ENCODE results near the gene EDDM13.

Gene EDDM13

GRCh38 chr19:56294549-56294948 is 22.0 kb downstream of the EDDM13 start:
- no peaks in the 10 kb centered on the region for H3K27me3 ChIP-seq (ENCODE audit: insufficient read depth, poor library complexity, severe bottlenecking)
- no peak for TF ChIP-seq GABPA (IDR thresholded peaks at IDR 0.05; ENCODE audit: low read depth)
- no peak for TF ChIP-seq SPI1 (IDR thresholded peaks at IDR 0.05; ENCODE audit: borderline replicate concordance, low read depth)
- no peak for TF ChIP-seq CTCF (IDR thresholded peaks at IDR 0.05; ENCODE audit: insufficient read depth, low read length)
- H3K27ac ChIP-seq (replicated peaks): no peak overlapping the region
- DNase-seq (ENCODE audit: low read depth in 1 of 2, low spot score in 1 of 2): no peak
- no peak overlapping the region for H3K4me3 ChIP-seq (replicated peaks; ENCODE audit: insufficient read depth, low read length)

DNA sequence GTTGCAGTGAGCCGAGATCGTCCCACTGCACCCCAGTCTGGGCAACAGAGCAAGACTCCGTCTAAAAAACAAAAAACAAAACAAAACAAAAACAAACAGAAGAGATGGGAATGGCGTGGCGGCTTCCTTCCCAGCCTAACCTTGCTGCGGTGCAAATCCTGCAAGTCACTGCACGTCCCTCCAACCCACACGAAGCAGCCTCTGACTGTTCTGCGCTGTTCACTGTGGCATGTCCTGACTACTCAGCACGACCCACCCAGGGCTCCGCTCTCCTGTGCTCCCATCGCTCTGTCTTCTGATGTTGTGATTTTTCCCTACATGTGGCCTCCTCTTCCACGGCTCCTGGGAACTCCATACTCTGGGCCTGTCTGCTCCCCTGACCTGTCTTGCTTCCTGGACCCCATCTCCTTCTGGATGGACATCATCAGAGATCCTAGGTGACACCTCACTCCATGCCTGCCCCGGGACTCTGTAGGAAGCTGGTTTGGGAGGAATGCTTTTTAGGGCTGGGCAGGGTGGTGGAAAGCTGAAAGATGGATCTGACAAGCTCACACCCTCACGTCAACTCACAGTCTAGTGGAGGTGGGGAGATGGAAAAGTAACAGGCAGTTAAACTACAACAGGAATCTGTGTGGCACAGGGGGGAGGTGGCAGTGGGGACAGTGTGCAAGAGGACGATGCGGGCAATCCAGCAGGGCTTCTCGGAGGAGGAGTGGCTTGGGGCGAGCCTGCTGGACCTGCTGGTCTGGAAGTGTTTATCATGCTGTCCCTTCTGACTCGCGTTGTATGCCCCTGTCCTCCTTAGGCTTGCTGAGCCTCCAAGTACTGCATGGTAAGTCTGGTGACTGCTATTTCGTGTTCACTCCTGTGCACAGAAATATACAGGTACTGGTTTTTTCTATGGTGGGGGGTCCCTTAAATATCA is 23.2 kb downstream of the EDDM13 start:
- no peak for DNase-seq (ENCODE audit: low read depth in 1 of 2, low spot score in 1 of 2)
- Histone ChIP-seq H3K4me3 (replicated peaks; ENCODE audit: insufficient read depth, low read length) (no peak overlapping the region), H3K27me3 (ENCODE audit: insufficient read depth, poor library complexity, severe bottlenecking) (no peaks in the 10 kb centered on the region), H3K27ac (replicated peaks) (no peak overlapping the region)
- TF ChIP-seq GABPA (IDR thresholded peaks at IDR 0.05; ENCODE audit: low read depth): no peak
- TF ChIP-seq CTCF (IDR thresholded peaks at IDR 0.05; ENCODE audit: insufficient read depth, low read length): no peak
- no peak for TF ChIP-seq POLR2AphosphoS5 (IDR thresholded peaks at IDR 0.05; ENCODE audit: low read depth)
- no peak for TF ChIP-seq SPI1 (IDR thresholded peaks at IDR 0.05; ENCODE audit: borderline replicate concordance, low read depth)
- no peak for TF ChIP-seq REST (IDR thresholded peaks at IDR 0.05; ENCODE audit: insufficient replicate concordance, low read depth)

DNA sequence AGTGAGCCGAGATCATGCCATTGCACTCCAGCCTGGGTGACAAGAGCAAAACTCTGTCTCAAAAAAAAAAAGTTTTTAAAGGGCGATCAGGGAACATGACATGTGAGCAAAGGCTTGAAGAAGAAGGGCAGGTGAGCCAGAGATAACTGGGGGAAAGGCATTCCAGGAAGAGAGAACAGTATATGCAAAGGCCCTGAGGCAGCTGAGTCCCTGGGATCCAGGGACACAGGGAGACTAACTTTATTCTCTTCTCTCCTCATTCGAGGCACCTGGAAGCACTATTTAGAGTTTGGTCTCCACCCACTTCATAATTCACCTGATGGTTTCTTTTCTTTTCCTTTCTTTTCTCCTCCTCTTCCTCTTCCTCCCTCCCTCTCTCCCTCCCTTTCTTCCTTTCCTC is 24.5 kb downstream of the EDDM13 start:
- Histone ChIP-seq H3K4me3 (replicated peaks; ENCODE audit: insufficient read depth, low read length) (no peak overlapping the region), H3K27ac (replicated peaks) (no peak overlapping the region), H3K27me3 (ENCODE audit: insufficient read depth, poor library complexity, severe bottlenecking) (no peaks in the 10 kb centered on the region)
- DNase-seq (ENCODE audit: low read depth in 1 of 2, low spot score in 1 of 2): no peak
- no peak for TF ChIP-seq GABPA (IDR thresholded peaks at IDR 0.05; ENCODE audit: low read depth)
- TF ChIP-seq POLR2AphosphoS5 (IDR thresholded peaks at IDR 0.05; ENCODE audit: low read depth): no peak
- no peak for TF ChIP-seq REST (IDR thresholded peaks at IDR 0.05; ENCODE audit: insufficient replicate concordance, low read depth)
- TF ChIP-seq CTCF (IDR thresholded peaks at IDR 0.05; ENCODE audit: insufficient read depth, low read length): no peak
- TF ChIP-seq SPI1 (IDR thresholded peaks at IDR 0.05; ENCODE audit: borderline replicate concordance, low read depth): no peak

Data from HL-60 (cell line).